Naive thymus-derived CD4-positive, alpha-beta T cell (primary cell): ENCODE results near the gene RPL15. TPM values are rescaled to one million over a fixed set of nuclear protein-coding genes. Genes with fewer than 3 reads are reported as not detected.
A peak's percentile ranks its signal among the peaks of the same experiment; 100 is the strongest.

Experiments
- ATAC-seq: fragments of 150-1000 bp; cut with Tn5 transposase; 2 replicates; pipeline ENCODE4 v1.10.0; 2021; ENCODE audit warnings: mild to moderate bottlenecking, moderate library complexity
- CTCF ChIA-PET: fragments of 350-600 bp; sonication (Branson Sonifier 250); formaldehyde crosslinking; loops from one replicate; lab custom pipeline; 2021; ENCODE audit warnings: antibody characterized with exemption; lab: Charles Lee
- POLR2A ChIA-PET: fragments of 350-600 bp; sonication (Branson Sonifier 250); formaldehyde crosslinking; loops from one replicate; lab custom pipeline; 2021; ENCODE audit warnings: antibody characterized with exemption, inconsistent platforms; lab: Charles Lee
- DNase-seq, 9 donors: peaks; one replicate each; pipeline versions ENCODE4 v3.0.0 to v3.0.0-alpha.2; 2020 to 2022; ENCODE audit warnings: mixed read lengths in 1 of 9
- H3K27ac ChIP-seq: one replicate; pipeline ENCODE4 v1.7.0; 2013; ENCODE audit warnings: mild to moderate bottlenecking, low read depth, low read length, moderate library complexity
- H3K27me3 ChIP-seq, 2 donors: one replicate each; pipeline ENCODE4 v1.7.0; 2013; ENCODE audit warnings: low read length in 2 of 2, mild to moderate bottlenecking in 2 of 2, moderate library complexity in 2 of 2; ENCODE audit not compliant: control insufficient read depth in 2 of 2, insufficient read depth in 2 of 2
- H3K36me3 ChIP-seq, 3 experiments: 1 replicate in 2 of 3; 2 replicates in 1 of 3; pipeline ENCODE4 v1.7.0; 2013; ENCODE audit warnings: low read length in 3 of 3, mild to moderate bottlenecking in 3 of 3, moderate library complexity in 1 of 3; ENCODE audit not compliant: insufficient read depth in 3 of 3, control insufficient read depth in 2 of 3
- H3K4me1 ChIP-seq, 2 donors: one replicate each; pipeline ENCODE4 v1.7.0; 2013; ENCODE audit warnings: low read length in 2 of 2, mild to moderate bottlenecking in 2 of 2, moderate library complexity in 1 of 2; ENCODE audit not compliant: control insufficient read depth in 2 of 2, insufficient read depth in 2 of 2
- H3K4me3 ChIP-seq: 2 replicates; pipeline ENCODE4 v1.7.0; 2013; ENCODE audit warnings: mild to moderate bottlenecking, low read length
- H3K9me3 ChIP-seq, 3 experiments: 1 replicate in 2 of 3; 2 replicates in 1 of 3; pipeline ENCODE4 v1.7.0; 2013; ENCODE audit warnings: low read length in 3 of 3; ENCODE audit not compliant: control insufficient read depth in 2 of 3
- H3K27ac Mint-ChIP-seq, 9 donors: one replicate each; pipeline ENCODE4 v1.8.0; 2020 to 2022; ENCODE audit warnings: mixed read lengths in 9 of 9, mild to moderate bottlenecking in 8 of 9, moderate library complexity in 5 of 9, inconsistent platforms in 2 of 9
- H3K27me3 Mint-ChIP-seq, 5 donors: one replicate each; pipeline ENCODE4 v1.8.0; 2021 to 2022; ENCODE audit warnings: mixed read lengths in 5 of 5, mild to moderate bottlenecking in 1 of 5
- H3K36me3 Mint-ChIP-seq, 5 donors: one replicate each; pipeline ENCODE4 v1.8.0; 2020 to 2022; ENCODE audit warnings: mixed read lengths in 5 of 5, mild to moderate bottlenecking in 3 of 5, inconsistent platforms in 1 of 5
- H3K4me1 Mint-ChIP-seq, 7 donors: one replicate each; pipeline ENCODE4 v1.8.0; 2020 to 2022; ENCODE audit warnings: mixed read lengths in 7 of 7, mild to moderate bottlenecking in 3 of 7, inconsistent platforms in 1 of 7
- H3K4me3 Mint-ChIP-seq, 10 donors: one replicate each; pipeline ENCODE4 v1.8.0; 2020 to 2022; ENCODE audit warnings: mild to moderate bottlenecking in 10 of 10, mixed read lengths in 10 of 10, moderate library complexity in 6 of 10, inconsistent platforms in 2 of 10
- H3K9me3 Mint-ChIP-seq, 11 donors: one replicate each; pipeline ENCODE4 v1.8.0; 2020 to 2022; ENCODE audit warnings: mixed read lengths in 11 of 11, mild to moderate bottlenecking in 4 of 11, inconsistent platforms in 1 of 11, moderate library complexity in 1 of 11
- intact Hi-C, 2 donors: fragments of 100-400 bp; cut with micrococcal nuclease; formaldehyde crosslinking; loops; one replicate each; pipeline ENCODE4 v1.15.1; 2023
- polyA plus RNA-seq, 2 donors: library from polyadenylated mRNA; unstranded; fragments of 300-500 nt; fragmentation: Illumina TruSeq; gene quantifications; one replicate each; pipeline ENCODE4 v1.2.3, GENCODE V29; 2021
- total RNA-seq, 6 experiments: library from RNA in 5 of 6; stranded (reverse) in 5 of 6; gene quantifications; 1 replicate in 5 of 6; 2 replicates in 1 of 6; pipeline ENCODE4 v1.2.3 and lab custom pipeline; 2021 to 2026

RPL15 gene
- total and polyA plus RNA-seq, 7 experiments from 2014 or later = 1,489 to 6,097 (median 2,232) TPM

DNA sequence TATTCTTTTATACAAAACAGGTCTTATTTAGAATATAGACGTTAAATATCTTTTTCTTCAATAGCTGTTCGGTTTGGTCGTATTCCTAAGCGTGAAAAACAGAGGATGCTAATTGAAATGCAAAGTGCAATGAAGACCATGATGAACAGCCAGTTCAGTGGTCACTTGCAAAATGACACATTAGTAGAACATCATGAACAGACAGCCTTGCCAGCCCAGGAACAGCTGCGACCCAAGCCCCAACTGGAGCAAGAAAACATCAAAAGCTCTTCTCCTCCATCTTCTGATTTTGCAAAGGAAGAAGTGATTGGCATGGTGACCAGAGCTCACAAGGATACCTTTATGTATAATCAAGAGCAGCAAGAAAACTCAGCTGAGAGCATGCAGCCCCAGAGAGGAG lies 45.0 kb downstream of the RPL15 start:
- POLR2A ChIA-PET = no interaction called here
- DNase-seq = no peak
- H3K27ac ChIP-seq = no peak overlapping the region
- no peaks in the 10 kb centered on the region for H3K27me3 ChIP-seq
- no peaks in the 10 kb centered on the region for H3K9me3 Mint-ChIP-seq
- H3K4me3 ChIP-seq = no peak overlapping the region
- intact Hi-C loops = loop anchor here in 1 of 2 donors (2.0 kb wide), 1 partner anchor 15 kb away; no protein-coding TSS in a partner anchor
- no peaks in the 10 kb centered on the region for H3K4me1 ChIP-seq
- peaks cover 7 to 62% (median 37%) of the 10 kb centered on the region in 5 donors for H3K36me3 Mint-ChIP-seq
- ATAC-seq = no peak
- H3K4me3 Mint-ChIP-seq = no peak overlapping the region
- peak overlapping the region in 2 of 9 donors; percentile 1 to 40 for H3K27ac Mint-ChIP-seq
- no peaks in the 10 kb centered on the region for H3K27me3 Mint-ChIP-seq
- H3K36me3 ChIP-seq = peaks cover 0 to 46% (median 9%) of the 10 kb centered on the region in 3 experiments
- CTCF ChIA-PET = interaction anchor here (0.5 to 0.6 kb wide), 2 partner anchors 36 to 46 kb away, joined by 3 read pairs; no protein-coding TSS in a partner anchor
- H3K4me1 Mint-ChIP-seq = peaks cover 3 to 56% (median 31%) of the 10 kb centered on the region in 7 donors
- H3K9me3 ChIP-seq = no peaks in the 10 kb centered on the region

DNA sequence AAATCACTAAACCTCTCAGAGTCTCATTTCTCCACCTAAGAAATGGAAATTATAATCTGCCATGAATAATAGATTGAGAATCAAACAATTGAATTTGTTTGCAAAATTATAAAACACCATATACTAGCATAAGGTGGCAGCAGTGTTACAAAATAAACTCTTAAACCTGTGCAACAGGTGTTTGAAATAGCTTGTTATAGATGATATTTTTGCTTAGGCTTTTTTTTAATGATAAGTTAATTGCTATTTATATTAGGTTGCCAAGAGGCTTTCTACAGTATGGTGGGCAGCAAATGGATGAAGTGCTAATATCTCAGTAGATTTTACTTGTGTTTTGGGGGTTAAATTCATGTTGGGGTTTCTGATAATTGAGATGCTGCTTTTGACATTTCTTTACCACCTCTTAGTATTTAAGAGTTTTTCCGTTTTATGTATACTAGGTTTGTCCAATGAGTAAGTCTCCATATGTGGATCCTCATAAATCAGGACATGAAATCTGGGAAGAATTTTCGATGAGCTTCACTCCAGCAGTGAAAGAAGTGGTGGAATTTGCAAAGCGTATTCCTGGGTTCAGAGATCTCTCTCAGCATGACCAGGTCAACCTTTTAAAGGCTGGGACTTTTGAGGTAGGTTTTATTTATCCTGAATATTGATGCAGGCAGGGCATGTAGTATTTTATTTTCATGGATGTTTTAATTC lies 47.8 kb downstream of the RPL15 start:
- Histone ChIP-seq H3K27me3 (no peaks in the 10 kb centered on the region), H3K4me1 (no peaks in the 10 kb centered on the region), H3K36me3 (peaks cover 0 to 55% (median 13%) of the 10 kb centered on the region in 3 experiments), H3K4me3 (no peak overlapping the region), H3K9me3 (no peaks in the 10 kb centered on the region), H3K27ac (no peak overlapping the region)
- no peak overlapping the region for H3K4me3 Mint-ChIP-seq
- no peak for DNase-seq
- no peak for ATAC-seq
- ChIA-PET POLR2A (no interaction called here), CTCF (interaction anchor here (0.6 to 0.7 kb wide), 2 partner anchors 49 to 256 kb away, joined by 4 to 10 read pairs; no protein-coding TSS in a partner anchor)
- H3K27me3 Mint-ChIP-seq = no peaks in the 10 kb centered on the region
- intact Hi-C loops = no loop called here
- H3K36me3 Mint-ChIP-seq = peaks cover 7 to 66% (median 52%) of the 10 kb centered on the region in 5 donors
- no peaks in the 10 kb centered on the region for H3K9me3 Mint-ChIP-seq
- H3K27ac Mint-ChIP-seq = peak overlapping the region in 1 of 9 donors; percentile 29
- peaks cover 0 to 49% (median 27%) of the 10 kb centered on the region in 7 donors for H3K4me1 Mint-ChIP-seq

DNA sequence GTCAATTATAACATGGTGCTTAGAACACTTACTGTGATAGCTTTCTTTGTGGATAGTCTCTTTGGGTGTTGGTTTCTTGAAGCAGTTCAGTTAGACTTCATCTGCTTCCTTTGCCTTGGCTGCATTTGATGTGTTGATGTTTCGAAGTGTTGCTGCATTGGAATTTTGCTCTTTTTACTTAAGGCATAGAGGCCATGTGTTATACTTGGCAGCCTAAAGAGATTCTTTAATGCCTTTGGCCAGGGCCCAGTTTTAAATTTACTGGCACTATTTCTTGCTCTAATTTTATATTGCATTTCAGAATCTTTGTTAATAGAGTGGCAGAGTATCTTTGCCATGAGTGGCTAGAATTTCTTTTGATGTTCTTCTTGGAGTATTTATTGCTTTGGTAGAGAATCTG lies 49.4 kb downstream of the RPL15 start:
- Mint-ChIP-seq H3K27me3 (no peaks in the 10 kb centered on the region), H3K4me3 (no peak overlapping the region), H3K36me3 (peaks cover 7 to 62% (median 49%) of the 10 kb centered on the region in 5 donors), H3K4me1 (peaks cover 0 to 44% (median 31%) of the 10 kb centered on the region in 7 donors), H3K27ac (peak overlapping the region in 1 of 9 donors; percentile 2), H3K9me3 (no peaks in the 10 kb centered on the region)
- DNase-seq (no peak), ATAC-seq (no peak)
- H3K4me3 ChIP-seq = no peak overlapping the region
- ChIA-PET POLR2A (no interaction called here), CTCF (no interaction called here)
- no peak overlapping the region for H3K27ac ChIP-seq
- peaks cover 0 to 48% (median 19%) of the 10 kb centered on the region in 3 experiments for H3K36me3 ChIP-seq
- intact Hi-C loops = no loop called here
- H3K27me3 ChIP-seq = no peaks in the 10 kb centered on the region
- H3K4me1 ChIP-seq = no peaks in the 10 kb centered on the region
- no peaks in the 10 kb centered on the region for H3K9me3 ChIP-seq

DNA sequence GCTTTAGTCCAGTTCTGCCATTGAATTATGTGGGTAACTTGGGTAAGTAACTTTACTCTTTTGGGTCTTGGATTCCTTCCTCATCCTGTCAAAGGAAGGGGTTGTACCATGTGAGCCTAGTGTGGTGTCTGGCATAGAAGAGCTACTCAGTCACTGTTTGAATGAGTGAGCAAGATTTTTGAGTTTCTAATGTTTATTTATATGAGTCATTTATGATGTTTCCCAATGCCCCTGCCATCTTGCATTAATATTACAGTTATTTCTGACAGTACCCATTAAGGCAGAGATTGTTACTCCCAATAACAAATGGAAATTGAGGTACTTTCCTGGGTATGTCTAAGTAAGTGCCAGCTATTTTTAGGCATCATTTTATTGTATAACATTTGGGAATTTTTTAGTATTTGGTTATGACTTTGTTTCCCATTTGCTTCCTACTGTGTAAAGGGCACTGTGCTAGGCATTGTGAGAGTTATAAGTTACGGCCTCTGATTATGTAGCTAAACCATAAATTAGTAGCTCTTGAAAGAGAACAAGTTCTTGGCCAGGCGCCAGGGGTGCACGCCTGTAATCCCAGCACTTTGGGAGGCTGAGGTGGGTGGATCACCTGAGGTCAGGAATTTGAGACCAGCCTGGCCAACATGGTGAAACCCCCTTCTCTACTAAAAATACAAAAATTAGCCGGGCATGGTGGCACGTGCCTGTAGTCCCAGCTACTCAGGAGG lies 51.7 kb downstream of the RPL15 start:
- no peak overlapping the region for H3K4me3 Mint-ChIP-seq
- Histone ChIP-seq H3K36me3 (peaks cover 0 to 55% (median 23%) of the 10 kb centered on the region in 3 experiments), H3K27ac (no peak overlapping the region), H3K9me3 (no peaks in the 10 kb centered on the region), H3K4me1 (no peaks in the 10 kb centered on the region), H3K27me3 (no peaks in the 10 kb centered on the region), H3K4me3 (no peak overlapping the region)
- peak overlapping the region in 2 of 9 donors; percentile 3 to 68 for H3K27ac Mint-ChIP-seq
- H3K4me1 Mint-ChIP-seq = peaks cover 0 to 34% (median 19%) of the 10 kb centered on the region in 7 donors
- H3K36me3 Mint-ChIP-seq = peaks cover 4 to 54% (median 43%) of the 10 kb centered on the region in 5 donors
- peak; percentile 51 for ATAC-seq
- ChIA-PET POLR2A (no interaction called here), CTCF (no interaction called here)
- H3K27me3 Mint-ChIP-seq = no peaks in the 10 kb centered on the region
- no peak for DNase-seq
- no peaks in the 10 kb centered on the region for H3K9me3 Mint-ChIP-seq
- intact Hi-C loops = no loop called here

DNA sequence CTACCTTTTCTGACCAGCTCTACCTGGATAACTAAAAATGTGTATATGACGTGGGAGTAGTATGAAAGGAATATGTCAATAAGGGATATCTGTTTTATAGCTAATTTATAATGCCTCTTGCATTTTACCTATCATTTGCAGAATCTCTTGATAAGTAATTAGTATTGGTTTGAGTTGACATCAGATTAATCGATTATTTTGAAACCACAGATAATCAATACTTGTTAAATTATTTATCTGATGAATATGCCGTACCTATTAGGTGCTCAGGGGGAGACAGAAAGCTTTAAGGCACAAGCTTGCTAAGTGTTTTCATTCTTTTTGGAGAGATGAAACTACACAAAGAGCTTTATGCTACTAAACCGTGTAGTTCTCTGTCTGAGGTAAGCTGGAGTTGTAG lies 52.5 kb downstream of the RPL15 start:
- ATAC-seq (no peak), DNase-seq (no peak)
- peaks cover 0 to 29% (median 15%) of the 10 kb centered on the region in 7 donors for H3K4me1 Mint-ChIP-seq
- POLR2A ChIA-PET = interaction anchor here (0.8 kb wide), 1 partner anchor 53 kb away, joined by 3 read pairs; the partner anchor contains the start of genes NKIRAS1 and RPL15
- Histone ChIP-seq H3K27me3 (no peaks in the 10 kb centered on the region), H3K4me3 (no peak overlapping the region), H3K27ac (no peak overlapping the region), H3K9me3 (no peaks in the 10 kb centered on the region), H3K4me1 (no peaks in the 10 kb centered on the region), H3K36me3 (peaks cover 0 to 55% (median 23%) of the 10 kb centered on the region in 3 experiments)
- H3K27me3 Mint-ChIP-seq = no peaks in the 10 kb centered on the region
- CTCF ChIA-PET = no interaction called here
- no peaks in the 10 kb centered on the region for H3K9me3 Mint-ChIP-seq
- H3K36me3 Mint-ChIP-seq = peaks cover 4 to 49% (median 38%) of the 10 kb centered on the region in 5 donors
- H3K4me3 Mint-ChIP-seq = no peak overlapping the region
- H3K27ac Mint-ChIP-seq = peak overlapping the region in 2 of 9 donors; percentile 4 to 28
- intact Hi-C loops = no loop called here
